HG02938 (cell line): ENCODE results near the gene TPSB2.
"Not testable (repeated sequence)": the region's sequence is repeated elsewhere in the genome, so short reads cannot be mapped to it uniquely, and the experiment has no call there.

ENCODE experiments used
- ATAC-seq: cut with Tn5 transposase; IDR thresholded peaks from one replicate; pipeline ENCODE4 v1.9.1; 2021; ENCODE audit warnings: mild to moderate bottlenecking, moderate library complexity; ENCODE audit not compliant: unreplicated experiment

Gene TPSB2

GRCh38 chr16:1243907-1244850 is 14.2 kb upstream of the TPSB2 start:
- ATAC-seq, result not testable (repeated sequence)

- ATAC-seq, result not testable (repeated sequence)
These were observed 13.4 kb upstream of the TPSB2 start for GRCh38 chr16:1243363-1243762.

- not testable (repeated sequence) for ATAC-seq
These were observed 11.1 kb upstream of the TPSB2 start for GRCh38 chr16:1241081-1241480.

GRCh38 chr16:1240436-1240835 is 10.5 kb upstream of the TPSB2 start, which contains the start of gene TPSAB1:
Gene TPSAB1 (plus strand): TSS chr16:1240705. CDS start chr16:1240939, 234 bp downstream.
- not testable (repeated sequence) for ATAC-seq

- ATAC-seq, result not testable (repeated sequence)
These were observed 9.6 kb upstream of the TPSB2 start for GRCh38 chr16:1239575-1239974.

- not testable (repeated sequence) for ATAC-seq
These were observed 8.9 kb upstream of the TPSB2 start for GRCh38 chr16:1238909-1239308.

GRCh38 chr16:1237990-1238389 is 8.0 kb upstream of the TPSB2 start:
- ATAC-seq, result no peak

- ATAC-seq, result not testable (repeated sequence)
These were observed 6.7 kb upstream of the TPSB2 start for GRCh38 chr16:1236659-1237058.

GRCh38 chr16:1232049-1232748 is 2.2 kb upstream of the TPSB2 start:
- not testable (repeated sequence) for ATAC-seq

GRCh38 chr16:1231301-1231700 is 1.3 kb upstream of the TPSB2 start:
- ATAC-seq, result not testable (repeated sequence)

GRCh38 chr16:1230471-1231212 is 658 bp upstream of the TPSB2 start:
- not testable (repeated sequence) for ATAC-seq

- not testable (repeated sequence) for ATAC-seq
These were observed 508 bp downstream of the TPSB2 start for GRCh38 chr16:1229476-1229875.

GRCh38 chr16:1228227-1228626 is 1.8 kb downstream of the TPSB2 start:
- not testable (repeated sequence) for ATAC-seq

- not testable (repeated sequence) for ATAC-seq
These were observed 3.3 kb downstream of the TPSB2 start for GRCh38 chr16:1226692-1227091.

- ATAC-seq, result not testable (repeated sequence)
These were observed 4.2 kb downstream of the TPSB2 start for GRCh38 chr16:1225728-1226311.

GRCh38 chr16:1225051-1225451 is 4.9 kb downstream of the TPSB2 start, which contains the start of gene TPSG1:
Gene TPSG1 (minus strand): TSS chr16:1225268. CDS start chr16:1225252, 16 bp downstream.
- ATAC-seq, result no peak

GRCh38 chr16:1224558-1224957 is 5.4 kb downstream of the TPSB2 start:
- ATAC-seq, result no peak

GRCh38 chr16:1223355-1224214 is 6.4 kb downstream of the TPSB2 start:
- no peak for ATAC-seq

- no peak for ATAC-seq
These were observed 7.2 kb downstream of the TPSB2 start for GRCh38 chr16:1222553-1223354.
